Heart right ventricle (tissue), 16 donors: Measurements from ENCODE around the gene ANO3. TPM values are rescaled to one million over a fixed set of nuclear protein-coding genes. Genes with fewer than 3 reads are reported as not detected.

Experiments
- ATAC-seq, 8 donors: fragments of 200-7000 bp; cut with Tn5 transposase; one replicate each; pipeline ENCODE4 v1.9.1; 2020; ENCODE audit warnings: mild to moderate bottlenecking in 8 of 8, moderate library complexity in 8 of 8, moderate number of reproducible peaks in 1 of 8
- DNase-seq, 2 donors: peaks; one replicate each; pipeline ENCODE4 v3.0.0-alpha.2; 2020
- H3K27ac ChIP-seq, 10 donors: fragments of 200-600 bp; sonication (generic) in 2 of 10; one replicate each; pipeline versions ENCODE4 v1.5.0 to v1.8.0; 2020 to 2022; ENCODE audit warnings: mild to moderate bottlenecking in 3 of 10
- H3K27me3 ChIP-seq, 7 donors: fragments of 200-600 bp; one replicate each; pipeline ENCODE4 v1.8.0; 2021 to 2022; ENCODE audit warnings: mild to moderate bottlenecking in 2 of 7
- H3K36me3 ChIP-seq, 9 donors: fragments of 200-600 bp; sonication (generic) in 1 of 9; one replicate each; pipeline versions ENCODE4 v1.5.0 to v1.8.0; 2020 to 2022; ENCODE audit warnings: mild to moderate bottlenecking in 2 of 9
- H3K4me1 ChIP-seq, 9 donors: fragments of 200-600 bp; sonication (generic) in 1 of 9; one replicate each; pipeline versions ENCODE4 v1.5.0 to v1.8.0; 2020 to 2022; ENCODE audit warnings: mild to moderate bottlenecking in 4 of 9
- H3K4me3 ChIP-seq, 10 donors: fragments of 200-600 bp; sonication (generic) in 2 of 10; one replicate each; pipeline versions ENCODE4 v1.5.0 to v1.8.0; 2020 to 2022; ENCODE audit warnings: mild to moderate bottlenecking in 7 of 10, moderate library complexity in 2 of 10
- H3K9me3 ChIP-seq, 11 donors: fragments of 200-600 bp in 10 of 11; sonication (generic) in 2 of 11; one replicate each; pipeline versions ENCODE4 v1.5.0 to v1.8.0; 2013 to 2022; ENCODE audit warnings: mild to moderate bottlenecking in 2 of 11, control low read depth in 1 of 11, moderate library complexity in 1 of 11
- WGBS, 2 donors: extraction: QIAGEN DNeasy Blood & Tissue Kit; methylation state at CpG; one replicate each; pipeline ENCODE4 v1.1.7; 2013; ENCODE audit warnings: inconsistent platforms in 1 of 2; 5-methylcytosine and 5-hydroxymethylcytosine counted together
- intact Hi-C, 10 donors: fragments of 100-400 bp; cut with DNase I; formaldehyde crosslinking; loops; one replicate each; pipeline versions ENCODE4 v1.11.1 to v1.14.2; 2022
- polyA plus RNA-seq, 2 donors: library from polyadenylated mRNA; stranded (reverse); fragments of 200-250 nt; gene quantifications; one replicate each; pipeline ENCODE4 v1.2.3, GENCODE V29; 2013
- total RNA-seq, 10 donors: library from RNA; stranded (reverse); fragmentation: NEBNext Ultra II Directional in 3 of 10; extraction: Animal tissue kit (Norgen Biotek cat#: 25700) in 3 of 10; gene quantifications; one replicate each; pipeline versions ENCODE4 v1.2.1 to v1.2.4, GENCODE V29; 2021 to 2023
- TF ChIP-seq, protein P1 (sequence below), 9 donors: fragments of 200-600 bp; sonication (generic) in 2 of 9; IDR thresholded peaks; one replicate each; pipeline versions ENCODE4 v1.5.0 to v1.8.0; 2021 to 2022; ENCODE audit warnings: antibody characterized with exemption in 9 of 9, mild to moderate bottlenecking in 5 of 9, moderate library complexity in 1 of 9
- donor health status: Arrhythmogenic right ventricular cardiomyopathy.
- donor health status: ischemic (EF 13 %, LVEDD 7.1; RV severe dilation, severe dysfunction).
- donor health status: healthy with polysubstance abuse.
- donor health status: DM: no; HTN: yes; CAD: no.
- donor health status: DM: no; HTN: no; CAD: no.
- donor health status: ischemic (EF 25% LVEDD 6.9; RV normal size, moderate dysfunction).
- donor health status: ischemic (EF 25% LVEDD 5.7; RV mildly dilated, moderate dysfunction).
- donor health status: healthy.
- donor health status: DM: yes; HTN: yes; CAD: no.
- donor health status: Ischemic cardiomyopathy.
- donor health status: ischemic (EF 35%, LVEDD 5.7; RV mildly dilated, moderate dysfunction).
- donor health status: nonischemic (EF 11% LVEDD 7.7; RV severe dilation, severe dysfunction).
- donor health status: DM: yes; HTN: yes; CAD: no.
- donor health status: PGD.
- donor health status: ischemic (EF 29% LVEDD 5.4; RV normal size, mild dysfunction).
- donor health status: nonischemic (EF 23%, LVEDD 6.1; RV moderate dilation, normal function).

ANO3 gene
- total and polyA plus RNA-seq, 12 donors: 0.01 to 0.30 (median 0.07) TPM; not detected in 5

DNA sequence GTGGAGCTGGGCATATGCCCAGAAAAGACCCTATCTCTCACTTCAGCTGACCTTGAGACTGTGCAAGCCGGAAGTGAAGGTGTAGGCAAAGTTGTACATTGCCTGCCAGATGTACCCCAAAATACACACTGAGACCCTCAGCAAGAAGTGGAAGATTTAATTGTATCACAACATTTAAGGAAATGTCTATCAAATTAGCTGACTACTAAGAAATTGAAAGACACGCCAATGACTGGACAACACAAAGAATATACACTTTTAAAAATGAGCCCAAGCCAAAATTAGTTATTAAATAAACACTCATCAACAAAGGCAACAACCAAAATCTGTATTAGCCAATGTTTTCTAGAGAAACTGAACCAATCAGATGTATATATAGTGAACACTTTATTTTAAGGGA, 7.7 kb upstream of the ANO3 start:
- no peaks in the 10 kb centered on the region for H3K4me1 ChIP-seq
- no peak overlapping the region for H3K27ac ChIP-seq
- intact Hi-C loops: no loop called here
- no peaks in the 10 kb centered on the region for H3K9me3 ChIP-seq
- H3K4me3 ChIP-seq: no peak overlapping the region
- WGBS, 2 donors: 61 to 71% methylated on average over 2 of the region's 2 CpGs
- H3K36me3 ChIP-seq: no peaks in the 10 kb centered on the region
- TF ChIP-seq, protein P1, sequence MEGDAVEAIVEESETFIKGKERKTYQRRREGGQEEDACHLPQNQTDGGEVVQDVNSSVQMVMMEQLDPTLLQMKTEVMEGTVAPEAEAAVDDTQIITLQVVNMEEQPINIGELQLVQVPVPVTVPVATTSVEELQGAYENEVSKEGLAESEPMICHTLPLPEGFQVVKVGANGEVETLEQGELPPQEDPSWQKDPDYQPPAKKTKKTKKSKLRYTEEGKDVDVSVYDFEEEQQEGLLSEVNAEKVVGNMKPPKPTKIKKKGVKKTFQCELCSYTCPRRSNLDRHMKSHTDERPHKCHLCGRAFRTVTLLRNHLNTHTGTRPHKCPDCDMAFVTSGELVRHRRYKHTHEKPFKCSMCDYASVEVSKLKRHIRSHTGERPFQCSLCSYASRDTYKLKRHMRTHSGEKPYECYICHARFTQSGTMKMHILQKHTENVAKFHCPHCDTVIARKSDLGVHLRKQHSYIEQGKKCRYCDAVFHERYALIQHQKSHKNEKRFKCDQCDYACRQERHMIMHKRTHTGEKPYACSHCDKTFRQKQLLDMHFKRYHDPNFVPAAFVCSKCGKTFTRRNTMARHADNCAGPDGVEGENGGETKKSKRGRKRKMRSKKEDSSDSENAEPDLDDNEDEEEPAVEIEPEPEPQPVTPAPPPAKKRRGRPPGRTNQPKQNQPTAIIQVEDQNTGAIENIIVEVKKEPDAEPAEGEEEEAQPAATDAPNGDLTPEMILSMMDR (IDR thresholded peaks at IDR 0.05): no peak
- peaks cover 0 to 15% (median 0%) of the 10 kb centered on the region in 7 donors for H3K27me3 ChIP-seq
- ATAC-seq (no peak), DNase-seq (no peak)

GRCh38 chr11:26326793-26327400, 5.0 kb upstream of the ANO3 start:
- peaks cover 0 to 40% (median 12%) of the 10 kb centered on the region in 7 donors for H3K27me3 ChIP-seq
- 89 to 93% methylated on average over 4 of the region's 4 CpGs for WGBS, 2 donors
- DNase-seq (no peak), ATAC-seq (no peak)
- H3K4me1 ChIP-seq: no peaks in the 10 kb centered on the region
- no peaks in the 10 kb centered on the region for H3K36me3 ChIP-seq
- no peak overlapping the region for H3K27ac ChIP-seq
- H3K9me3 ChIP-seq: no peaks in the 10 kb centered on the region
- H3K4me3 ChIP-seq: no peak overlapping the region
- intact Hi-C loops: no loop called here
- TF ChIP-seq, protein P1 (IDR thresholded peaks at IDR 0.05): no peak

DNA sequence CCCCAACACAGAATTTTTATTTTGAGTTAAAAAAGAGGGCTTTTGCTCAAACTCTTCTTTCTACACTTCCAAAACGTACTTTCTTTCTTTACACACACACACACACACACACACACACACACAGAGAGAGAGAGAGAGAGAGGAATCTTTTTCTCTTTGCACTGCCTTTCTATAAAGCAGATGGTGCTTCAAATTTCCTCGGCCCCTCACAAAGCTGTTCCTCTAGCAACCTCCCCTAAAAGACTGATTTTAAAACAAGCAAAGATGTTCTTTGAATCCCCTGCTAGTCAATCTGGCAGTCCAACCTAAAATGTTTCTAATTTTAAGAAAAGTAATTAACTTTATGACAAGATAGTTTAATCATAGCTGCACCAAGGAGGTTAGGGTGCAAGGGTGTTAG, 2.7 kb upstream of the ANO3 start:
- Histone ChIP-seq H3K4me3 (no peak overlapping the region), H3K9me3 (no peaks in the 10 kb centered on the region), H3K4me1 (no peaks in the 10 kb centered on the region), H3K27me3 (peaks cover 0 to 61% (median 31%) of the 10 kb centered on the region in 7 donors), H3K36me3 (no peaks in the 10 kb centered on the region), H3K27ac (no peak overlapping the region)
- no peak for ATAC-seq
- WGBS, 2 donors: 37 to 55% methylated on average over 2 of the region's 2 CpGs
- no peak for DNase-seq
- intact Hi-C loops: no loop called here
- TF ChIP-seq, protein P1 (IDR thresholded peaks at IDR 0.05): no peak

DNA sequence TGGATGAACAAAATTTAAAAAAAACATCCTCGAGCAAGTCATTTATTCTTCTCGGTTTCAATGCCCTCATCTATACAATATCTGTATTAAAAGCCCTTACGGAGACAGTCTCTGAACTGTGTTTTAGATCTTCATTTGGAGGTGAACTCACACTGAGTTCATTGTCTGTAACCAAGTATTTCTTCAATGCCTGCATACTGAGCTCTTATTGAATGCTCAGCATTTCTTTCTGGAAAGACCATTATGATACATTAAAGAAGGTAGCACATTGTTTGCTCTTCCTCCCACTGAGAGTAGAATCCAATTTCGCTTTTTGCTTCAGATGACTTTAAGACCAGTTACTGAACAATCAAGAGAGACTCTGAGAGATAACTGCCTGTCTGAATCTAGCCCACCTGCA, 1.7 kb upstream of the ANO3 start:
- Histone ChIP-seq H3K27me3 (peaks cover 0 to 68% (median 34%) of the 10 kb centered on the region in 7 donors), H3K4me1 (no peaks in the 10 kb centered on the region), H3K27ac (no peak overlapping the region), H3K4me3 (no peak overlapping the region), H3K9me3 (no peaks in the 10 kb centered on the region), H3K36me3 (no peaks in the 10 kb centered on the region)
- DNase-seq: no peak
- no peak for ATAC-seq
- 87 to 94% methylated on average over 4 of the region's 4 CpGs for WGBS, 2 donors
- TF ChIP-seq, protein P1 (IDR thresholded peaks at IDR 0.05): no peak
- intact Hi-C loops: no loop called here
